ENCODE data around the gene RACGAP1. TPM values are rescaled to one million over a fixed set of nuclear protein-coding genes. Genes with fewer than 3 reads are reported as not detected.

The RACGAP1 gene
- total RNA-seq, 1 donor from 2014 or later, result 42.1 TPM

- H3K27ac Mint-ChIP-seq, result no peak overlapping the region
- H3K4me3 Mint-ChIP-seq (ENCODE audit: low read depth), result no peak overlapping the region
- DNase-seq (ENCODE audit: low spot score, unreplicated experiment), result no peak
- no peak for TF ChIP-seq CTCF (IDR thresholded peaks at IDR 0.05; ENCODE audit: unreplicated experiment)
- no peaks in the 10 kb centered on the region for H3K9me3 Mint-ChIP-seq (ENCODE audit: low read depth)
- peaks cover 40% of the 10 kb centered on the region for H3K27me3 Mint-ChIP-seq
- H3K4me1 Mint-ChIP-seq (ENCODE audit: low read depth), result no peaks in the 10 kb centered on the region
- no peaks in the 10 kb centered on the region for H3K36me3 Mint-ChIP-seq (ENCODE audit: insufficient read depth)
Observed at GRCh38 chr12:49968471-49968870, 56.8 kb downstream of the RACGAP1 start.

- no peaks in the 10 kb centered on the region for H3K36me3 Mint-ChIP-seq (ENCODE audit: insufficient read depth)
- no peaks in the 10 kb centered on the region for H3K9me3 Mint-ChIP-seq (ENCODE audit: low read depth)
- no peak for DNase-seq (ENCODE audit: low spot score, unreplicated experiment)
- no peak for TF ChIP-seq CTCF (IDR thresholded peaks at IDR 0.05; ENCODE audit: unreplicated experiment)
- H3K4me1 Mint-ChIP-seq (ENCODE audit: low read depth), result no peaks in the 10 kb centered on the region
- H3K27me3 Mint-ChIP-seq, result peaks cover 41% of the 10 kb centered on the region
- no peak overlapping the region for H3K27ac Mint-ChIP-seq
- H3K4me3 Mint-ChIP-seq (ENCODE audit: low read depth), result no peak overlapping the region
Observed at GRCh38 chr12:49967777-49968250, 57.5 kb downstream of the RACGAP1 start.

DNA sequence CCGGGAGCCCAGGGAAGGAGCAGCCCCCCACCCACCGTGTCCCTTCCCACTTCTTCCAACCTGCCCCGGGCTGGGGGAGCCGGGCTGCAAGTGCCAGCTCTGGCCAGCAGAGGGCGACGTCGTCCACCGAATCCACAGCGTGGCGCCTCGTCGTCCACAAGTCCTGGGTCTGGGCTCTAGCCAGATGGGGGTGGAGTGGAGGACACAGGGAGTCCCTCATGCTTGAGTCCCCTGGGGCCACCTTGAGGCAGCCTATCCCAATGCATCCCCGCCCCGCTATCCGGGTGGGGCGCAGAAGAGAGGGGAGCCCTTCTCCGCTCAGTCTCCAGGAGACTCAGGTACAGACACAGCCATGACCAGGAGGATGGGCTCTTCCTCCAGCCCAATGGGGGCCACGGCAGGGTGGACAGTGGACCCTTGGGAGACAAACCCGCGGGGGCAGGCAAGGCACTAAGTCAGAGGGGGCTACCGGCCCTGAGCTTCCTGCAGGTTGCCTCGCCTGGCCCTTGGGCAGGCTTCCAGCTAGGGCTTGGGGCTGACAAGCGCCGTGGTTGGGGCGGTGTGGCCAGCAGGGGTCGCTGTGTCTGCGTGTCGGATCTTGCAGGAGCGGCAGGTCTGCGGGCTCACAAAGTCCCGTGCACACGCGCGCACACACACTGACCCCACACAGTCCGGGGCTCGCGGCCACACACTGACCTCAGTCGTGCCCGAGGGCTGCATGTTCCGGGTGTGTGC, 58.1 kb downstream of the RACGAP1 start:
- peak; percentile 70 for TF ChIP-seq CTCF (IDR thresholded peaks at IDR 0.05; ENCODE audit: unreplicated experiment)
- peak; percentile 90 for DNase-seq (ENCODE audit: low spot score, unreplicated experiment)
- no peaks in the 10 kb centered on the region for H3K4me1 Mint-ChIP-seq (ENCODE audit: low read depth)
- no peaks in the 10 kb centered on the region for H3K36me3 Mint-ChIP-seq (ENCODE audit: insufficient read depth)
- H3K4me3 Mint-ChIP-seq (ENCODE audit: low read depth), result no peak overlapping the region
- H3K9me3 Mint-ChIP-seq (ENCODE audit: low read depth), result no peaks in the 10 kb centered on the region
- H3K27me3 Mint-ChIP-seq, result peaks cover 39% of the 10 kb centered on the region
- H3K27ac Mint-ChIP-seq, result no peak overlapping the region

GRCh38 chr12:49966511-49967041, 58.7 kb downstream of the RACGAP1 start:
- no peaks in the 10 kb centered on the region for H3K4me1 Mint-ChIP-seq (ENCODE audit: low read depth)
- H3K9me3 Mint-ChIP-seq (ENCODE audit: low read depth), result no peaks in the 10 kb centered on the region
- no peaks in the 10 kb centered on the region for H3K36me3 Mint-ChIP-seq (ENCODE audit: insufficient read depth)
- H3K27ac Mint-ChIP-seq, result no peak overlapping the region
- TF ChIP-seq CTCF (IDR thresholded peaks at IDR 0.05; ENCODE audit: unreplicated experiment), result no peak
- H3K27me3 Mint-ChIP-seq, result peaks cover 39% of the 10 kb centered on the region
- no peak overlapping the region for H3K4me3 Mint-ChIP-seq (ENCODE audit: low read depth)
- DNase-seq (ENCODE audit: low spot score, unreplicated experiment), result no peak

- H3K9me3 Mint-ChIP-seq (ENCODE audit: low read depth), result no peaks in the 10 kb centered on the region
- no peak overlapping the region for H3K27ac Mint-ChIP-seq
- DNase-seq (ENCODE audit: low spot score, unreplicated experiment), result no peak
- no peaks in the 10 kb centered on the region for H3K36me3 Mint-ChIP-seq (ENCODE audit: insufficient read depth)
- peaks cover 39% of the 10 kb centered on the region for H3K27me3 Mint-ChIP-seq
- no peaks in the 10 kb centered on the region for H3K4me1 Mint-ChIP-seq (ENCODE audit: low read depth)
- TF ChIP-seq CTCF (IDR thresholded peaks at IDR 0.05; ENCODE audit: unreplicated experiment), result no peak
- no peak overlapping the region for H3K4me3 Mint-ChIP-seq (ENCODE audit: low read depth)
Observed at GRCh38 chr12:49965836-49966235, 59.5 kb downstream of the RACGAP1 start.

Data from progenitor cell of endocrine pancreas (in vitro differentiated cells).